Measurements from ENCODE around the gene MEIS1.

GRCh38 chr2:66573416-66573815 is 138.5 kb downstream of the MEIS1 start:
- TF ChIP-seq CTCF (IDR thresholded peaks at IDR 0.05; ENCODE audit: extremely low read depth in 1 of 2, insufficient read depth in 1 of 2, low read depth in 1 of 2, low read length in 2 of 2) (no peak), POLR2AphosphoS5 (IDR thresholded peaks at IDR 0.05; ENCODE audit: insufficient read depth, low read depth, low read length) (no peak), FOS (IDR thresholded peaks at IDR 0.05; ENCODE audit: borderline replicate concordance, insufficient read depth, low read length) (no peak), MAX (IDR thresholded peaks at IDR 0.05; ENCODE audit: insufficient read depth, insufficient read length) (no peak), EZH2 (IDR thresholded peaks at IDR 0.05; ENCODE audit: borderline replicate concordance, low read depth, low read length, severe bottlenecking) (no peak), POLR2A (IDR thresholded peaks at IDR 0.05; ENCODE audit: low read depth, low read length) (no peak), GATA2 (IDR thresholded peaks at IDR 0.05; ENCODE audit: insufficient read depth, insufficient read length, low read depth, low read length) (no peak), JUN (IDR thresholded peaks at IDR 0.05; ENCODE audit: borderline replicate concordance, insufficient read depth, insufficient read length, low read depth) (no peak), MYC (IDR thresholded peaks at IDR 0.05; ENCODE audit: low read depth, low read length) (no peak)

Data from endothelial cell of umbilical vein (primary cell).